Smooth muscle cell (in vitro differentiated cells): ENCODE results near the gene TESK2. TPM values are rescaled to one million over a fixed set of nuclear protein-coding genes. Genes with fewer than 3 reads are reported as not detected.

Source experiments
- DNase-seq: peaks from one replicate; lab custom pipeline; 2025; ENCODE audit not compliant: unreplicated experiment; lab: John Stamatoyannopoulos, UW
- H2AFZ ChIP-seq: fragments of 200-600 bp; sonication (generic); 2 replicates; pipeline ENCODE4 v1.6.0; 2016; ENCODE audit warnings: antibody characterized with exemption, low read depth, mild to moderate bottlenecking
- H3F3A ChIP-seq: fragments of 200-600 bp; sonication (generic); 2 replicates; pipeline ENCODE4 v1.6.0; 2017; ENCODE audit warnings: antibody characterized with exemption, low read depth
- H3K27ac ChIP-seq: fragments of 200-600 bp; sonication (generic); 2 replicates; pipeline ENCODE4 v1.5.1; 2016; ENCODE audit warnings: low read depth, mild to moderate bottlenecking
- H3K27me3 ChIP-seq: fragments of 200-600 bp; sonication (generic); 2 replicates; pipeline ENCODE4 v1.6.1; 2016; ENCODE audit warnings: low read depth, mild to moderate bottlenecking
- H3K36me3 ChIP-seq: fragments of 200-600 bp; sonication (generic); 2 replicates; pipeline ENCODE4 v1.5.1; 2016; ENCODE audit warnings: low read depth
- H3K4me1 ChIP-seq: fragments of 200-600 bp; sonication (generic); 2 replicates; pipeline ENCODE4 v1.5.1; 2016; ENCODE audit warnings: low read depth
- H3K4me2 ChIP-seq: fragments of 200-600 bp; sonication (generic); 2 replicates; pipeline ENCODE4 v1.6.0; 2016; ENCODE audit warnings: mild to moderate bottlenecking
- H3K4me3 ChIP-seq: fragments of 200-600 bp; sonication (generic); 2 replicates; pipeline ENCODE4 v1.5.1; 2016; ENCODE audit warnings: mild to moderate bottlenecking
- H3K79me2 ChIP-seq: fragments of 200-600 bp; sonication (generic); 2 replicates; pipeline ENCODE4 v1.6.0; 2016; ENCODE audit warnings: low read depth, mild to moderate bottlenecking
- H3K9ac ChIP-seq: fragments of 200-600 bp; sonication (generic); 2 replicates; pipeline ENCODE4 v1.6.0; 2016; ENCODE audit warnings: low read depth
- H3K9me3 ChIP-seq: fragments of 200-600 bp; sonication (generic); replicated peaks from 2 replicates; pipeline ENCODE4 v1.5.1; 2016; ENCODE audit warnings: low read depth
- H4K20me1 ChIP-seq: fragments of 200-600 bp; sonication (generic); 2 replicates; pipeline ENCODE4 v1.6.0; 2016; ENCODE audit warnings: low read depth
- WGBS: methylation state at CpG from one replicate; pipeline ENCODE4 v1.1.7; 2016; ENCODE audit warnings: low lambda C conversion rate; 5-methylcytosine and 5-hydroxymethylcytosine counted together
- polyA plus RNA-seq: library from polyadenylated mRNA; unstranded; fragments of >200 nt; fragmentation: Nextera tagmentation; extraction: Ambion mirVana; gene quantifications from 2 replicates; pipeline ENCODE4 v1.2.1, GENCODE V29; 2016
- total RNA-seq: library from RNA; depleted of rRNA; stranded (reverse); fragments of >200 nt; gene quantifications from 2 replicates; pipeline ENCODE4 v1.2.3, GENCODE V29; 2014
- TF ChIP-seq, protein P1 (sequence below): fragments of 200-600 bp; sonication (generic); IDR thresholded peaks from 2 replicates; pipeline ENCODE4 v1.5.1; 2017; ENCODE audit warnings: borderline replicate concordance, mild to moderate bottlenecking, antibody characterized with exemption; ENCODE audit not compliant: insufficient read depth, poor library complexity, severe bottlenecking

Gene TESK2
- total and polyA plus RNA-seq, 2 experiments from 2014 or later: 1.3 to 4.3 TPM

GRCh38 chr1:45356186-45356585, 134.8 kb downstream of the TESK2 start:
- H4K20me1 ChIP-seq: no peaks in the 10 kb centered on the region
- WGBS: 66% methylated on average over 4 of the region's 4 CpGs
- H3K79me2 ChIP-seq: no peaks in the 10 kb centered on the region
- H3K36me3 ChIP-seq: no peaks in the 10 kb centered on the region
- H3K9me3 ChIP-seq: no peaks in the 10 kb centered on the region
- no peak for DNase-seq
- H3K9ac ChIP-seq: no peak overlapping the region
- H3K27ac ChIP-seq: no peak overlapping the region
- H3K4me1 ChIP-seq: peaks cover 10% of the 10 kb centered on the region
- no peaks in the 10 kb centered on the region for H3F3A ChIP-seq
- no peaks in the 10 kb centered on the region for H3K27me3 ChIP-seq
- TF ChIP-seq, protein P1, sequence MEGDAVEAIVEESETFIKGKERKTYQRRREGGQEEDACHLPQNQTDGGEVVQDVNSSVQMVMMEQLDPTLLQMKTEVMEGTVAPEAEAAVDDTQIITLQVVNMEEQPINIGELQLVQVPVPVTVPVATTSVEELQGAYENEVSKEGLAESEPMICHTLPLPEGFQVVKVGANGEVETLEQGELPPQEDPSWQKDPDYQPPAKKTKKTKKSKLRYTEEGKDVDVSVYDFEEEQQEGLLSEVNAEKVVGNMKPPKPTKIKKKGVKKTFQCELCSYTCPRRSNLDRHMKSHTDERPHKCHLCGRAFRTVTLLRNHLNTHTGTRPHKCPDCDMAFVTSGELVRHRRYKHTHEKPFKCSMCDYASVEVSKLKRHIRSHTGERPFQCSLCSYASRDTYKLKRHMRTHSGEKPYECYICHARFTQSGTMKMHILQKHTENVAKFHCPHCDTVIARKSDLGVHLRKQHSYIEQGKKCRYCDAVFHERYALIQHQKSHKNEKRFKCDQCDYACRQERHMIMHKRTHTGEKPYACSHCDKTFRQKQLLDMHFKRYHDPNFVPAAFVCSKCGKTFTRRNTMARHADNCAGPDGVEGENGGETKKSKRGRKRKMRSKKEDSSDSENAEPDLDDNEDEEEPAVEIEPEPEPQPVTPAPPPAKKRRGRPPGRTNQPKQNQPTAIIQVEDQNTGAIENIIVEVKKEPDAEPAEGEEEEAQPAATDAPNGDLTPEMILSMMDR: no peak
- H3K4me2 ChIP-seq: no peak overlapping the region
- no peak overlapping the region for H3K4me3 ChIP-seq
- no peak overlapping the region for H2AFZ ChIP-seq

GRCh38 chr1:45355683-45356082, 135.3 kb downstream of the TESK2 start:
- DNase-seq: no peak
- Histone ChIP-seq H3K4me2 (no peak overlapping the region), H3K9ac (no peak overlapping the region), H3K4me1 (peaks cover 9% of the 10 kb centered on the region), H4K20me1 (no peaks in the 10 kb centered on the region), H3K79me2 (no peaks in the 10 kb centered on the region), H3K9me3 (no peaks in the 10 kb centered on the region), H3K36me3 (no peaks in the 10 kb centered on the region), H3F3A (no peaks in the 10 kb centered on the region), H3K4me3 (no peak overlapping the region), H2AFZ (no peak overlapping the region), H3K27ac (no peak overlapping the region), H3K27me3 (no peaks in the 10 kb centered on the region)
- TF ChIP-seq, protein P1: no peak
- WGBS: 85% methylated on average over 2 of the region's 2 CpGs

DNA sequence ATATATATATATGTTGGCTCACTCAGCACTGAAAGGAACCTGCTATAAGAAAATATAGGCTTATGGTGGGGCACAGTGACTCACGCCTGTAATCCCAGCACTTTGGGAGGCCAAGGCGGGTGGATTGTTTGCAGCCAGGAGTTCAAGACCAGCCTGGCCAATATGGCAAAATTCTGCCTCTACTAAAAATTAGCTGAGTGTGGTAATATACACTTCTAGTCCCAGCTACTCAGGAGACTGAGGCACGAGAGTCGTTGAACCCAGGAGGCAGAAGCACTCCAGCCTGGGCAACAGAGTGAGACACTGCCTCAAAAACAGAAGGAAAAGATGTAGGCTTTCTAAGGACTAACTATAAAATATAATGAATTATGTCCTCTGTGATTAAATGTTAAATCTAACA, 136.1 kb downstream of the TESK2 start:
- no peaks in the 10 kb centered on the region for H4K20me1 ChIP-seq

DNA sequence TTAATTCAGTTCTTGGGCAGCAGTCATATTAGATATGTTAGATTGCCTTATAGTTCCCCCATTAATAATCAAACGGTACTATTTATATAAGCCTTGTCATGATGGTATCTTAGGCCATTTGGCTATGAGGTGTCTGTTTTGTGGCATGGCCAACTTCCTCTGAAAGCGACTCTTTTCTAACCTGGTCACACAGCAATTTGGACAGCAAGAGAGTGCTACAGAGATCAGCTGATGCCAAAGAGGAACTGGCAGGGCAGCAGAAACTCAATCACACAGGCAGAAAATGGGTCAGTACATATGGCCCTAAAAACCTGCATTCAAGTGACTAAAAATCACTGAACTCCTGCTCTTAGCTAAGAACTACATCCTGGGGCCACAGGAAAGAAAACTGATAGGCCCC, 137.3 kb downstream of the TESK2 start:
- TF ChIP-seq, protein P1: no peak
- WGBS: 91% methylated on average over 2 of the region's 2 CpGs
- no peak for DNase-seq
- Histone ChIP-seq H3K9ac (no peak overlapping the region), H3K36me3 (no peaks in the 10 kb centered on the region), H3K27me3 (no peaks in the 10 kb centered on the region), H3F3A (no peaks in the 10 kb centered on the region), H3K4me2 (no peak overlapping the region), H3K4me3 (no peak overlapping the region), H4K20me1 (no peaks in the 10 kb centered on the region), H3K9me3 (no peaks in the 10 kb centered on the region), H3K79me2 (no peaks in the 10 kb centered on the region), H3K27ac (no peak overlapping the region), H3K4me1 (no peaks in the 10 kb centered on the region), H2AFZ (no peak overlapping the region)

More for the DNA sequence above, 136.1 kb downstream of the TESK2 start:
- Histone ChIP-seq H3K27me3 (no peaks in the 10 kb centered on the region), H2AFZ (no peak overlapping the region), H3K79me2 (no peaks in the 10 kb centered on the region), H3K4me3 (no peak overlapping the region), H3K36me3 (no peaks in the 10 kb centered on the region), H3K4me2 (no peak overlapping the region), H3F3A (no peaks in the 10 kb centered on the region), H3K9ac (no peak overlapping the region), H3K27ac (no peak overlapping the region), H3K4me1 (peaks cover under 1% of the 10 kb centered on the region), H3K9me3 (no peaks in the 10 kb centered on the region)
- TF ChIP-seq, protein P1: no peak
- DNase-seq: no peak
- 92% methylated on average over 4 of the region's 4 CpGs for WGBS
